UCSD-AML1 (cell line): Measurements from ENCODE around the gene CDHR4.
"Not testable (repeated sequence)": the region's sequence is repeated elsewhere in the genome, so short reads cannot be mapped to it uniquely, and the experiment has no call there.

Source experiments
- DNase-seq: peaks from one replicate; lab custom pipeline; 2025; ENCODE audit not compliant: unreplicated experiment; lab: John Stamatoyannopoulos, UW

Gene CDHR4

DNA sequence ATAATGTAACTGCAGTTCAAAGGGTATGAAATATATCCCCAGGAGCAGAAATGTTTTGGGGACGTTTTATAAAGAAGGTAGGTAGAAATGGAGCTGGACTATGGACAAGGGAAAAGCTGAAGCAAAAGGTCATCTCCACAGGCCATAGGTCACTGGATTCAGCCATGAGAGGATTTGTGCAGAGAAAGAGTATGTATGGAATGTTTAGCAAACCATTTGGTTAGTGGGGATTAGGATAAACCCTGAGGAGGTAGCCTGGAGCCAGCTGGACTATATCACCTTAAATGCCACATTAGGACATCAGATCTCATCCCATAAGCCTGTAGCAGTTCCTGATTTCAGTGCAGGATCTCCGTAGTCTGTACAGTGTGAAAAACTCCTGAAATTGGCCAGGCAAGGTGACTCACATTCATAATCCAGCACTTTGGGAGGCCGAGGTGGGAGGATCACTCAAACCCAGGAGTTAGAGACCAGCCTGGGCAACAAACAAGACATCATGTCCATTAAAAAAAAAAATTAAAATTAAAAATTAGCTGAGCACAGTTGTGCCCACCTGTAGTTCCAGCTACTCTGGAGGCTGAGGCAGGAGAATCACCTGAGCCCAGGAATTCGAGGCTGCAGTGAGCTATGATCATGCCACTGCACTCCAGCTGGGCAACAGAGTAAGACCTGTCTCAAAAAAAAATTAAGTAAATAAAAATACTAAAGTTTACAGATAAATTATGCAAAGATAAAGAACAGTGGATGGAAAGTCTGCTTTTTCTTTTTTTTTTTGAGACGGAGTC, 18.1 kb downstream of the CDHR4 start:
- DNase-seq: no peak

DNA sequence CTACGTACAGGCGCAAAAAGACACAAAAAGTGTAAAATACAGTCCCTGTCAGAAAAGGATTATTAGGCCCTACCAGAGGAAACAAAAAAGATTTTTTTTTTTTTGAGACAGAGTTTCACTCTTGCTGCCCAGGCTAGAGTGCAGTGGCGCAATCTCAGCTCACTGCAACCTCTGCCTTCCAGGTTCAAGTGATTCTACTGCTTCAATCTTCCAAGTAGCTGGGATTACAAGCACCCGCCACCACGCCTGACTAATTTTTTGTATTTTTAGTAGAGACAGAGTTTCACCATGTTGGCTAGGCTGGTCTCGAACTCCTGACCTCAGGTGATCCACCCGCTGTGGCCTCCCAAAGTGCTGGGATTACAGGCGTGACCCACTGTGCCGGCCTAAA, 18.7 kb downstream of the CDHR4 start:
- not testable (repeated sequence) for DNase-seq

DNA sequence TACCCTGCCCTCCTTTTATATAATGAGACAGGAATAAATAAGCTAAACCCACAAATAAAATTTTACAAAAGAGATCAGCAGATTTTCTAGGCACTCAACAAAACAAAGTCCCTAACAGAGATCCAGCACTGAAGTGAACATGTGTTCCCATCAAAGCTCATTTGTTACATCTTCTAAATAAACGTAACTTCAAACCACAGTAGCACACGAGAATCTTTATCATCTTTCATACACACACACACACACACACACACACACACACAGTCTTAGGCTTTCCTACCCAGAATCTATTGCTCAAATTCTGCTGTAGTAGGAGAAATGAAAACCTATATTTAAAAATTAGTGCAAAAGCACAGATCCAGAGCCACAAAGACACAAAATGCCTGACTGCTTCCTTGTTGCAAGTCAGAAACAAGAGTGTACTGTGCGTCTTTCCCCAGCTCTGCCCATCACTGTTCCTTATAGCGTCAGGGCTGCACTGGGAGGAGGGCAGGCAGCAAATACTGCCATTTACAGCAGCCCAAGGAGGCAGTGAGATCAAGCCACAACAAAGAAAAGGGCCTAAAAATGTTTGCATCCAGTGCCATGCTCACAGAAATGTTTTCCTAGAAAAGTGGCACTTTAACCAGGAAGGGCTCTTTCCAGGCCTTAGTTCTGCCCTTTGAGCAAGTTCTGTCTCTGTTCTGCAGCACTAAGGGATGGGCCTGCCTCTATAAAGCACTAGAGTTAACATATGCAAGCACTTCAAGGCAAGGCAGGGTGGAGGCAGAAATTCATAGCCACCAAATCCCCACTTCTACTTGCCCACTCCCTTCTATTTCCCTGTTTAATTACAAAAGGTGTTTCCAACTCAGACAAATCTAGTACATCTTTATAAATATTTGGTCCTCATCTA, 19.3 kb downstream of the CDHR4 start:
- DNase-seq: no peak

DNA sequence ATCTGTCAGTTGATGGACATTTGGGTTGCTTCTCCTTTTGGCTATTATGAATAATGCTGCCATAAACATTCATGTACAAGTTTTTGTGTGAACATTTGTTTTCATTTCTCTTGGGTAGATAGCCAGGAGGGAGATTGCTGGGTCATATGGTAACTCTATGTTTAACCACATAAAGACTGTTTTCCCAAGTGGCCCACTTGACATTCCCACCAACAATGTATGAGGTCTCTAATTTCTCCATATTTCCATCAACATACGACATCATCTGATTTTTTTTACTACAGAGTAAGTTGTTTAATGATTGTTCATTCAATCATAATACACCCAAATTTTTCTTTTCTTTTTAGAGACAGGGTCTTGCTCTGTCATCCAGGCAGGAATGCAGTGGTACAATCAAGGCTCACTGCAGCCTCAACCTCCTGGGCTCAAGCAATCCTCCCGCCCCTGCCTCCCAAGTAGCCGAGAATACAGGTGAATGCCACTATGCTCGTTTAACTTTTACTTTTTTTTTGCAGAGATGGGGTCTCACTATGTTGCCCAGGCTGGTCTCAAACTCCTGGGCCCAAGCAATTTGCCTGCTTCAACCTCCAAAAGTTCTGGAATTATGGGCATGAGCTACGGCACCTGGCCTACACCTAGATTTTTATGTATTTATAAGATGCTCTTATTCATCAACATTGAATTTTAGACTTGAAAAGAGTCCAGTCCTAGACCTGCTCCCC, 20.2 kb downstream of the CDHR4 start:
- no peak for DNase-seq

DNA sequence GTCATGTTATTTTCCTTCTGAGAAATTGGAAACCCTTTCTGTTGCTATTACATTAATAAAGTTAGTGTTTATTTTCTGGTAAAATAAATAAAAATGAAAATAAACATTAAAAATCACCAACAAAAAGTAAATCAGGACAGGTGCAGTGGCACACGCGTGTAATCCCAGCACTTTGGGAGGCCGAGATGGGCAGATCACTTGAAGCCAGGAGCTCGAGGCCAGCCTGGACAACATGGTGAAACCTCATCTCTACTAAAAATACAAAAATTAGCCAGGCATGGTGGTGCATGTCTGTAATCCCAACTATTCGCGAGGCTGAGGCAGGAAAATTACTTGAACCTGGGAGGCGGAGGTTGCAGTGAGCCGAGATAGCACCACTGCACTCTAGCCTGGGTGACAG, 23.6 kb downstream of the CDHR4 start:
- not testable (repeated sequence) for DNase-seq

DNA sequence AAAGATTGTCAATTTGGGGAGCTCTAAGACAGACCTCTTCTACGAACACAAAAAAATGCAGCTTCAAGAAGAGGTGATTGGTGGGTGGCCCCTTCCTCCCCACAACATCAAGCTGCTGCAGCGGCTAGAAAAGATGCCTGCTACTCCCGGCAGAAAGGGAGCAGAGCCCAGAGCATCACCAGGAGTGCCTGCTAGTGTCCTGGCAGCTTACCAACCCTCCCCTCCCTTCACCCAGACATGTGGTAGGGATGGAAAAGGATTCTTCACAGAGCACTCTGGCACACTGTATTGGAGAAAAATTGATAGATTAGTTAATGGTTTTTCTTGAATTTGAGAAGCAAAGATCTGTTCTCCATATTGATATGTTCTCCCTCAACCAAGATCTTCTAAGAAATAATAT, 24.1 kb downstream of the CDHR4 start:
- no peak for DNase-seq

DNA sequence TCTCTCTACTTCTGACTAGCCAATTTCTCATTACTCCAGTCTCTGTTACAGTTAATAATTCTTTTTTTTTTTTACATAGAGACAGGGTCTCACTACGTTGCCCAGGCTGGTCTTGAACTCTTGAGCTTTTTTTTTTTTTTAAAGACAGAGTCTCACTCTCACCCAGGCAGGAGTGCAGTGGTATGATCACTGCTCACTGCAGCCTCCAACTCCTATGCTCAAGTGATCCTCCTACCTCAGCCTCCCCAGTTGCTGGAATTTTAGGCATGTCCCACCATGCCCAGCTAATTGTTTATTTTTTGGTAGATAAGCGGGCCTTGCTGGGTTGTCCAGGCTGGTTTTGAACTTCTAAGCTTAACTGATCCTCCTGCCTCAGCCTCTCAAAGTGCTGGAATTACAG, 27.0 kb downstream of the CDHR4 start:
- no peak for DNase-seq

DNA sequence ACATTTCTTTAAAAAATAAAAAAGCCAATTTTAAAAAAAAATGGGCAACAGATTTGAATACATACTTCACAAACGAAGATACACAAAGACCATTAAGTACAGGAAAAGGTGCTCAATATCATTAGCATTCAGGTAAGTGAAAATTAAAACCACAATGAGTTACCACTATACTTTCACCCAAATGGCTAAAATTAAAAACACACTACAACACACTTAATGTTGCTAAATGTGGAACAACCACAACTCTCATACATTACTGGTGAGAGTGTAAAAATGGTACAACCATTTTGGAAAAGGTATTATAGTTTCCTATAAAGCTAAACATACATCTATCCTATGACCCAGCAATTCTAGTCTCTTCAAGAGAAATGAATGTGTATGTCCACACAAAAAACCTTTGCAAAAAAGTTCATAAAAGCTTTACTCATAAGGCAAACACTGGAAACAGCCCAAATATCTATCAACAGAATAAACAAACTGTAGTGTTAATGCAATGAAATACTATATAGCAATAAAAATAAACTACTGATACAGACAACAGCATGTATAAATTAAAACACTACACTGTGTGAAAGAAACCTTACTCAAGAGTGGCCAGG, 28.2 kb downstream of the CDHR4 start:
- no peak for DNase-seq

DNA sequence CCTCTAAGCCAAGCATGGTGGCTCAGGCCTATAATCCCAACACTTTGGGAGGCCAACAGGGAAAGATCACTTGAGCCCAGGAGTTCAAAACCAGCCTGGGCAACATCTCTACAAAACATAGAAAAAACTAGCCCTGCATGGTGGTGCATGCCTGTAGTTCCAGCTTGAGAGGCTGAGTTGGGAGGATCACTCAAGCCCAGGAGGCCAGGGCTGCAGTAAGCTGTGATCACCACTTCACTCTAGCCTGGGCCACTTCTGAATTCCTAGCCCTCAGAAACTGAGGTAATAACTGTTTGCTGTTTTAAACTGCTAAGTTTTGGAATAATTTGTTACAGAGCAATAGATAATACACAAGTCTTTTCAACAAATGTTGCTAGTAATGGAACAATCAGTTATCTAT, 29.7 kb downstream of the CDHR4 start:
- no peak for DNase-seq

DNA sequence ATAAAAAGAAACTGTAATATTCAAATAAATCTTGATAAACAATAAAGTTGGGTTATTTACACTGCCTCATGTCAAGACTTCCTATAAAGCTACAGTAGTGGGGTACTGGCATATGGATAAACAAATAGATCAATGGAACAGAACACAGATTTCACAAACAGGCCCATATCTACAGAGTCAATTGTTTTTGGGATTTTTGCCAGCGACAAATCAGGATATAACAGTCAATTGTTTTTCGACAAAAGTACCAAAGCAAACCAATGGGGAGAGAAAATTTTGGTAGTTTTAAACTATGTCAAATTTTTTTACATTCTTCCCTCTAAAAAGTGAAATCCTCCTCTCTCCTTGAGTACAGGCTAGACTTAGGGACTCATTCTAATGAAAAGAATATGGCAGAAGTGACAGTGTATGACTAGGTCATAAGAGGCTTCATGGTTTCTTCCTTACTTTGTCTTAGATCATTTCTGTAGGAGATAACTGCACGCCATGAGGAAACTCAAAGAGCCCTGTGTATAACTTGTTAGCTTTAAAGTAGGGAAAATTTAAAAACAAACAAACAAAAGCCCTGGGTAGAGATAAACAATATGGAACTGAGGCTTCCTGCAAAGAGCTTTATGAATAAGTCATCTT, 30.3 kb downstream of the CDHR4 start:
- DNase-seq: no peak

DNA sequence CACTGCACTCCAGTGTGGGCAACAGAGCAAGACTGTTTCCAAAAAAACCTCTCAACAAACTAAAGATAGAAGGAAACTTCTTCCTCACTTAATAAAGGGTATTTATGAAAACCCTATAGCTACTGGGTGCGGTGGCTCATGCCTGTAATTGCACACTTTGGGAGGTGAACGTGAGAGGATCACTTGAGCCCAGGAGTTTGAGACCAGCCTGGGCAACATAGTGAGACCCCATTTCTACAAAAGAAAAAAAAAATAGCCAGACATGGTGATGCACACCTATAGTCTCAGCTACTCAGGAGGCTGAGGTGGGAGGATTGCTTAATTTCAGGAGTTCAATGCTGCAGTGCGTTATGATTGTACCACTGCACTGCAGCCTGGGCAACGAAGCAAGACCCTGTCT, 35.7 kb downstream of the CDHR4 start:
- DNase-seq: no peak

DNA sequence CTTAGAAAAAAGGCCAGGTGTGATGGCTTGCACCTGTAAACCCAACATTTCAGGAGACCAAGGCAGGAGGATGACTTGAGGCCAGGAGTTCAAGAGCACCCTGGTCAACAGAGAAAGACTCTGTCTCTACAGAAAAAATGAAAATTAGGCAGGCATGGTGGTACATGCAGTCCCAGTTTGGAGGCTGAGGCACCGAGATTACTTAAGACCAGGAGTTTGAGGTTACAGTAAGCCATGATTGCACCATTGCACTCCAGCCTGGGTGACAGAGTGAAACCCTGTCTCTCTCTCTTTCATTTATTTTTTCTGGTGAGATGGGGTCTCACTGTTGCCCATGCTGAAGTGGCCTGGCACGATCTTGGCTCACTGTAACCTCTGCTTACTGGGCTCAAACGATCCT, 38.0 kb downstream of the CDHR4 start:
- DNase-seq: no peak

DNA sequence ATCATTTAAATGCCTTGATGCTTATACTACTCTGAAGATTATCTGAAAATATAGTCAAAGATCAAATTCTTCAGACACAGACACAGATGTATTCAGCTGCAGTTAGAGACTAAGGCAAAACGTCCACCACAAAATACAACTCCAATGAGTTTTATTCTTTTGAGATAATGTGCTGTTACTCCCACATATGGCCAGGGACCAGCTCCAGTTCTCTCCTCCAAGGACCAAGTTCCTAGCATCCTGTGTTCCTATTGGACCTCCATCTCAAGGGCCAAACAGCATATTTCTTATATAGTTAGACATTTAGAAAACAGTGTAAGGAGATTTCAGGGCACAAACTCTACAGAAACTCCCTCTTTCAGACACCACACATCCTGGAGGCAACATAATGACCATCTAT, 40.4 kb downstream of the CDHR4 start:
- DNase-seq: no peak

DNA sequence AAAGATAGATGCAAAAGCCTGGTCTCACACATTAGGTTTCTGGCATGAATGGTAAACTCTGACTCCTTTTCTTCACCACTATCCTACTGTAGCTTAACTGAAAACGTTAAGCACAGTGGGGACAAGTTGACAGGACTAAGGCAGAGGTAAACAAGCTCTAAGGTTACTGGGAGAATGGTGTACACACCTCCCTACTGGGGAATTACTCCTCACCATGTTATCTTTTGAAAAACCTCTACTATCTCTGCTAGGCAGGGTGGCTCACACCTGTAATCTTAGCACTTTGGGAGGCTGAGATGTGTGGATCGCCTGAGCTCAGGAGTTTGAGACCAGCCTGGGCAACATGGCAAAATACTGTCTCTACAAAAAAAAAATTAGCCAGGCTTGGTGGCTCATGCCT, 42.5 kb downstream of the CDHR4 start:
- no peak for DNase-seq

DNA sequence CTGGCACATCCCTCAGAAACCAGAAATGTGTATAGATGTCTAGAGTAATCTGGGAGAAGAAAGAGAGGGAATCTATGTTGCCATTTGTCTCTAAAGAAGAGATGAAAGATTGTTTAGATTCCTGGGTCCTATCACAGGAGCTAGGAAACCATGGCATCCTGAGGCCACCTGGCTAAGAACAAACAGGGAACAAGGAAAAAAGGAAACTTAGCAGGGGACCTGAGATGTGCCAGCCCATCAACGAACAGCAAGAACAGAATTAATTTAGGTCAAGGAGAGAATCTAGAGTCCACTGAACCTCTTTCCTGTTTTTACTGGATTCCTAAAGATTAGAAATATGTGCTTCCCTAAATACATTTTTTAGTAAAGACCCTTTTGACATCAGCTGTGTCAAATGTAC, 43.6 kb downstream of the CDHR4 start:
- DNase-seq: no peak

DNA sequence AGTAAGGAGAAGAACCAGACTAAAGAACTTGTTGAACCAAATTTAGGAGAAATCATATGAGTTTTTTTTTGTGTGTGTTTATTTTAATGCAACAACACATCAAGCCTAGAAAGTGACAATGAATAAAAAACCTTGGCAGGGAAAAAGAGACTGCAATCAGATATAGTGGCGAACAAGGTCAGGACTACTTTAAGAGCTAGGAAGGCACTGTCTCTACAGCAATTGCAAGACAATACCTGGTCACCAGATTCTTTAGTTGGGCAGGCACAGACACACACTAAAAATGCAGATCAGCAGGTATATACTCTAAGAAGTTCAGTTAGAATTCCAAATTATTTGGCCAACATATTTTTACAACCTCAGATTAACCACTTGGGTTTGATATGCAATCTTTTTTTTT, 45.1 kb downstream of the CDHR4 start:
- DNase-seq: no peak

DNA sequence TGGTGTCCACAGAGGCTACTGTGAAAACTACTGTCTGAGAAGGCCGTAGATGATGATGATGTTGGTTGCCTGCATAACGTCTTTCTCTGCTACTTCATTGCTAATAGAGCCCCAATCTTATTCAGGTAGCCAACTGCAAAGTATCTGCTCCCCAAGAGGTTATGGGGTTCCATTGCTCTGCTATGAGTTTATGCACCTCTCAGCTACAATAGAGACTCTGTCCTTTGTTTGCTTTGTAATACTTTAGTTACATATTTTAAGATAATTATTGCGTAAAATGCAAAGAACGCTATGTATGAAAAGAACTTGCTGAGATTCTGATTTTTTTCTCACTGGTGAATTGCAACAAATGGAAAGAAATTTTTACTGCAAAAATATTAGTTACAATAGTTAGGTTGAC, 48.2 kb downstream of the CDHR4 start:
- no peak for DNase-seq

DNA sequence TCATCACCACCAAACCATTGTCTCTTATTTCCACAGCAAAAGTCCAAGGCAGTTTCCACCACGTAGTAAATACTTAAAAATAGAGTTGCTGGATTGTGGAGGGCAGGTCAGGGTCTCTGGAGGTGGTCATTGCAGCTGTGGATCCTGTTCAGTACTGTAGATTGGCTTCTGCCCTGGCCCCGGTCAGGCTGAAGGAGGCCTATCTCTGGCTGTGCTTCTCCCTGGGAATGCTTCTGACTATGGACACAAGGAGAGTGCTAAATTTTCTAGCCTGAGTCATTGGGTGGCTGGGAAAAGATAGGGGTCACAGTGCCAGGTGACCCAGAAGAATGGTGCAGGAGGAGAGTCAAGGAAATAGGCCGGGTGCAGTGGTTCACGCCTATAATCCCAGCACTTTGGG, 49.6 kb downstream of the CDHR4 start:
- DNase-seq: no peak

DNA sequence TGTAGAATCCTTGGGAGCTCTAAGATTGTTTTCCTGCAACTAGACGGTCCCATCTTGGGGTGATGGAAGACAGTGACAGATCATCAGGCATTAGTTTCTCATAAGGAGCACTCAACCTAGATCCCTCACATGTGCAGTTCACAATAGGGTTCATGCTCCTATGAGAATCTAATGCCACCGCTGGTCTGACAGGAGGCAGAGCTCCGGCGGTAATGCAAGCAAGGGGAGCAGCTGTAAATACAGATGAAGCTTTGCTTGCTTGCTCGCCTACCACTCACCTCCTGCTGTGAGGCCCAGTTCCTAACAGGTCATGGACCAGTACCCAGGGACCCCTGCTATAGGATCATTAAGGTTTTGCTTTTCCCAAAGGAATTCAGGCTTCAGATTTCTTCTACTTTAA, 50.8 kb downstream of the CDHR4 start:
- DNase-seq: not testable (repeated sequence)

DNA sequence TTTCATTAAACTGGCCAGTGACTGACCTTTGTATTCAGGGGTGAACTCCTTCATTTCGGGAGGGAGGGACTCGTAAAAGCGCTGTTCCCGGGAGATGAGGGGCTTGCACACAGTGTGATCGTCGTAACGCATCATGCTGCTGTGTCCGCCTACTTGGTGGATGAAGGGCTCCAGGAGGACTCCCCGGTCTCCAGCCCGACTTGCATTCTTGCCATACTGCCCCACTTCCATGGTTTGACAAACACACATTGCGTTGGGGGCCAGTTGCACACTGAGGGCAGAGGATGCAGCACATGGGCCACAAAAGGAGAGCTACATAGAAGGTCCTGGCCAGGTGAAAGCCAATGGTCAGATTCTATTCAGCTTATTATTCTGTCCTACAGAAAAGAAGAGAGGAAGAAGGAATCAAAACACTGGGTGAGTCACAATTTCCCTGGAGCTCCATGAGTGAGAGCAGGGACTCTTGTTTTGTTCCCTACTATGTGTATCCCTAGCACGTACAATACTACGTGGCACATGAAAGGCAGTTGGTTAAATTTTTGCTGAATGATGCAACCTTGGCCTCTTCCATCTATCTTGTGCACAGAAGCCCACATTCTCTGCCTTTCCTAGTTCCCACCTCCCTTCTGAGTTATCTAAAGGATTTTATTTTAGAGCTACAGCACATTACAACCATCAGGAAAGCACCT, 51.7 kb downstream of the CDHR4 start:
- DNase-seq: no peak
